Glutamatergic neuron (in vitro differentiated cells): Measurements from ENCODE around the gene NKX2-4. TPM values are rescaled to one million over a fixed set of nuclear protein-coding genes. Genes with fewer than 3 reads are reported as not detected.

Experiments
- DNase-seq: peaks from one replicate; pipeline ENCODE4 v3.0.0; 2022
- H3K27ac Mint-ChIP-seq: one replicate; pipeline ENCODE4 v1.8.0; 2020; ENCODE audit warnings: mild to moderate bottlenecking, mixed read lengths, inconsistent platforms; ENCODE audit not compliant: unreplicated experiment
- H3K27me3 Mint-ChIP-seq: one replicate; pipeline ENCODE4 v1.8.0; 2020; ENCODE audit warnings: mild to moderate bottlenecking, moderate library complexity, mixed read lengths, inconsistent platforms; ENCODE audit not compliant: unreplicated experiment
- H3K36me3 Mint-ChIP-seq: one replicate; pipeline ENCODE4 v1.8.0; 2020; ENCODE audit warnings: mild to moderate bottlenecking, mixed read lengths, inconsistent platforms; ENCODE audit not compliant: unreplicated experiment
- H3K4me1 Mint-ChIP-seq: one replicate; pipeline ENCODE4 v1.8.0; 2020; ENCODE audit warnings: mild to moderate bottlenecking, low read depth, mixed read lengths, inconsistent platforms; ENCODE audit not compliant: unreplicated experiment
- H3K4me3 Mint-ChIP-seq: one replicate; pipeline ENCODE4 v1.8.0; 2020; ENCODE audit warnings: mild to moderate bottlenecking, mixed read lengths, inconsistent platforms; ENCODE audit not compliant: unreplicated experiment
- H3K9me3 Mint-ChIP-seq: one replicate; pipeline ENCODE4 v1.8.0; 2020; ENCODE audit warnings: mild to moderate bottlenecking, moderate library complexity, mixed read lengths, inconsistent platforms; ENCODE audit not compliant: unreplicated experiment
- CTCF ChIP-seq: fragments of 200-600 bp; sonication (generic); IDR thresholded peaks from one replicate; pipeline ENCODE4 v1.5.0; 2021; ENCODE audit not compliant: partially characterized antibody, unreplicated experiment
- total RNA-seq: library from RNA; stranded (reverse); fragmentation: NEBNext Ultra II Directional; extraction: Animal tissue kit (Norgen Biotek cat#: 25700); gene quantifications from one replicate; pipeline ENCODE4 v1.2.1, GENCODE V29; 2021; ENCODE audit not compliant: unreplicated experiment

The NKX2-4 gene
- total RNA-seq, 1 donor from 2014 or later = not detected

GRCh38 chr20:21356386-21356785 is 40.9 kb downstream of the NKX2-4 start:
- H3K4me3 Mint-ChIP-seq = no peak overlapping the region
- no peak for TF ChIP-seq CTCF
- no peak for DNase-seq
- H3K36me3 Mint-ChIP-seq = no peaks in the 10 kb centered on the region
- H3K27me3 Mint-ChIP-seq = no peaks in the 10 kb centered on the region
- no peaks in the 10 kb centered on the region for H3K4me1 Mint-ChIP-seq
- no peak overlapping the region for H3K27ac Mint-ChIP-seq
- no peaks in the 10 kb centered on the region for H3K9me3 Mint-ChIP-seq

DNA sequence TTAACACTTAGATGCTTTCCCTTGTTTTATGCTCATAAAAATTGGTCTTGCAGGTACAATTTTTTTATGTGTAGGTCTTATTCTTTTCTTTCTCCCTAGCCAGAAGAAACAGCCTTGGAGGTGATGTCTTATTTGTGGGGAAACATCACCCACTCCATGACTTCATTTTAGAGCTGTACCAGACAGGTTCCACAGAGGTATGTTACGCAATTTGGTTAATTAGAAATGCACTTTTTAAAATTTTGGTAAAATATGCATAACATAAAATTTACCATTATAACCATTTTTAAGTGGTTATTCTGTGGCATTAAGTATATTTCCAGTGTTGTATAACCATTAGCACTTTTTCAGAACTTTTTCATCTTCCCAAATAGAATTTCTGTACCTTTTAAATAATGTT is 41.3 kb downstream of the NKX2-4 start:
- no peaks in the 10 kb centered on the region for H3K27me3 Mint-ChIP-seq
- H3K9me3 Mint-ChIP-seq = no peaks in the 10 kb centered on the region
- H3K36me3 Mint-ChIP-seq = no peaks in the 10 kb centered on the region
- H3K27ac Mint-ChIP-seq = no peak overlapping the region
- no peaks in the 10 kb centered on the region for H3K4me1 Mint-ChIP-seq
- TF ChIP-seq CTCF = no peak
- no peak overlapping the region for H3K4me3 Mint-ChIP-seq
- DNase-seq = no peak

GRCh38 chr20:21353236-21353635 is 44.1 kb downstream of the NKX2-4 start:
- Mint-ChIP-seq H3K36me3 (no peaks in the 10 kb centered on the region), H3K4me1 (no peaks in the 10 kb centered on the region)
- TF ChIP-seq CTCF = no peak

GRCh38 chr20:21352703-21353102 is 44.6 kb downstream of the NKX2-4 start:
- Mint-ChIP-seq H3K9me3 (no peaks in the 10 kb centered on the region), H3K4me1 (no peaks in the 10 kb centered on the region), H3K4me3 (no peak overlapping the region), H3K27me3 (no peaks in the 10 kb centered on the region), H3K27ac (no peak overlapping the region), H3K36me3 (no peaks in the 10 kb centered on the region)
- no peak for DNase-seq
- no peak for TF ChIP-seq CTCF

More at GRCh38 chr20:21353236-21353635, 44.1 kb downstream of the NKX2-4 start:
- DNase-seq = no peak
- H3K9me3 Mint-ChIP-seq = no peaks in the 10 kb centered on the region
- no peak overlapping the region for H3K27ac Mint-ChIP-seq
- no peak overlapping the region for H3K4me3 Mint-ChIP-seq
- H3K27me3 Mint-ChIP-seq = no peaks in the 10 kb centered on the region

Other genes starting within 250 kb of the NKX2-4 start
- gene XRN2, start 94.2 kb downstream of the NKX2-4 start, total RNA-seq = 86.2 TPM
- gene NKX2-2, start 116.5 kb upstream of the NKX2-4 start, total RNA-seq = 1.2 TPM